ENCODE data around the gene RIOX2.

The RIOX2 gene

DNA sequence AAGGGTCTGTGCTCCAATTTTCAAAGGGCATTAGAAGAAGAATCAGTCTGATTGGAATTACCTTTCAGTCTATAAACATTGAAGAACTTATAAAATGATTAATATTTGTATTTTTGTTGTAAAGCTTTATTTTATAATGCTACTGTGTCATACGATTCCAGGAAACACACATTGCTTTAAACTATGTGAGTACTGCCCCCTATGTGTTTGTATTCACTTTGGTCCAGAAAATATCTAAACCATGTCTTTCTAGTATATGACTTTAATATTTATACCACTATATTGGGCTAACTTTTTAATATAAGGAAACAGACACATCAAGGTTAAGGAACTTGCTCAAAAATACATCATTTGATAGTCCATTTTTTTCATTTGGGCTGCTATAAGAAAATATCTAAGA is 3.2 kb upstream of the RIOX2 start:
- no peak for DNase-seq (ENCODE audit: low read depth)
- no peak overlapping the region for H3K4me3 ChIP-seq (ENCODE audit: low read depth, low read length)
- TF ChIP-seq, protein P1, sequence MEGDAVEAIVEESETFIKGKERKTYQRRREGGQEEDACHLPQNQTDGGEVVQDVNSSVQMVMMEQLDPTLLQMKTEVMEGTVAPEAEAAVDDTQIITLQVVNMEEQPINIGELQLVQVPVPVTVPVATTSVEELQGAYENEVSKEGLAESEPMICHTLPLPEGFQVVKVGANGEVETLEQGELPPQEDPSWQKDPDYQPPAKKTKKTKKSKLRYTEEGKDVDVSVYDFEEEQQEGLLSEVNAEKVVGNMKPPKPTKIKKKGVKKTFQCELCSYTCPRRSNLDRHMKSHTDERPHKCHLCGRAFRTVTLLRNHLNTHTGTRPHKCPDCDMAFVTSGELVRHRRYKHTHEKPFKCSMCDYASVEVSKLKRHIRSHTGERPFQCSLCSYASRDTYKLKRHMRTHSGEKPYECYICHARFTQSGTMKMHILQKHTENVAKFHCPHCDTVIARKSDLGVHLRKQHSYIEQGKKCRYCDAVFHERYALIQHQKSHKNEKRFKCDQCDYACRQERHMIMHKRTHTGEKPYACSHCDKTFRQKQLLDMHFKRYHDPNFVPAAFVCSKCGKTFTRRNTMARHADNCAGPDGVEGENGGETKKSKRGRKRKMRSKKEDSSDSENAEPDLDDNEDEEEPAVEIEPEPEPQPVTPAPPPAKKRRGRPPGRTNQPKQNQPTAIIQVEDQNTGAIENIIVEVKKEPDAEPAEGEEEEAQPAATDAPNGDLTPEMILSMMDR (IDR thresholded peaks at IDR 0.05; ENCODE audit: low read depth, low read length, missing control alignments): no peak

DNA sequence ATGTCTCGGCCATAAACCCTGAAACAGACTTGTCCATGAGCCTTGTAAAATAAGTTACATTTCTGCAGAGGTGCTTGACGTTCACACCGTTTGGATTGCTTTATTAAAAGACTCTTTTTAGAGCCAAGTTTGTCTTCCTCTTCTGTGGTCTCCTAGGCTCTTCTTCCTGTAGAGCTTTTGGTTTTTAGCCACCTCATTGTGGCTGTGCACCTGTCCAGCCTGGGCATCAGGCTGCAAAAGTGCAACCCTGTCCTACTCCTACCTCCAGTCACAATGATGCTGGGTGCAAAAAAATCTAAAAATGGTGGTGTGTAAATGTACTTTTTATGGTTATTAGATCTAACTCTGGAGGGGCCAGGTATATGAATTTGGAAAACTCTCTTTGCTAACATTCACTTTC is 2.8 kb upstream of the RIOX2 start:
- no peak overlapping the region for H3K4me3 ChIP-seq (ENCODE audit: low read depth, low read length)
- TF ChIP-seq, protein P1 (IDR thresholded peaks at IDR 0.05; ENCODE audit: low read depth, low read length, missing control alignments): no peak
- no peak for DNase-seq (ENCODE audit: low read depth)

DNA sequence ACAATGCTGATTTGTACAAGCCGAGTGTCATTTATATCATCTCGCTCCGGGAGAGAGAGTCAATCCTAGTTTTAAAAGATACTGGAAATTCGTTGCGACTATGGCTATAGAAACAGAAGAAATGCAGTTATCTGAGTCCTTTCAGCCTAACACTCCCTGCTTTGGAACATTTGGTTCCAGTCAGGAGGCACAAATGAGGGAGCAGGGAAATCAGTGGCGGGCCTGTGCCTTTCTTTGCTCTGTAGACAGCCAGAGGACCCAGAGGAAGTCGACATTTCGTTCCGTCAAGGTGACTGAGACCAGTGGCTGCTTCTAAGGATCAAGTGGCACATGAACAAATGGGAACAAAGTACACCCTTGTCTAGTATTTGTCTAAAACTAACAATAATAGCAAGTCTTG is 745 bp upstream of the RIOX2 start:
- H3K4me3 ChIP-seq (ENCODE audit: low read depth, low read length): peak overlapping the region; percentile 89
- DNase-seq (ENCODE audit: low read depth): no peak
- TF ChIP-seq, protein P1 (IDR thresholded peaks at IDR 0.05; ENCODE audit: low read depth, low read length, missing control alignments): no peak

DNA sequence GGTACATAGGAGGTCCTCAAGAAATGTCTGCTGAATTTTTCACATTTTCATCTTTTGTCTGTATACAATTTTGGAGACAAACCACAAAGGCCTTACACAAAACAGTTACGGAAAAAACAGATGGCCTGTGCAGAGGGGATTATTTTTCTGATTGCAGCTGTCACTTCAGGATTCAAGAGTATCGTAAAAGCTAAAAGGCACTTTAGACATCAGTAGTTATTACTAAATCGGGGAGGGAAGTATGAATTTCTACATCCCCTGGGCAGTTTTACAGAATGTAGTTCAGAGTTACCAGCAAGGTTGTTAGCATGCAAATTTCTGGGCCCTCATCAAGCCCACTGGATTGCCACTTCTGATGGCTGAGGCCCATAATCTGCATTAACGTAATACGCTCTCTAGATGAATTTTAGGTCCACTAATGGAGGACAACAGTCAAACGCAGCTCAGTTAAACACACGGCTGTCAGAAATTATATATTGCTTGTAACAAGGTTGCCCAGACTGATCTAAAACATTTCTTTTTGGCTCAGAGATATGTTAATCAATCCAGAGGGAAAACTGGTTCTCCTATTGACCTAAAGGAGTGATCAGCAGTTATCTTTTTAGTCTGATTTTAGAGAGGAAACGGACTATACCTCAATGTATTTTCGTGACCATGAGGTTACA is 1.1 kb downstream of the RIOX2 start:
- TF ChIP-seq, protein P1 (IDR thresholded peaks at IDR 0.05; ENCODE audit: low read depth, low read length, missing control alignments): no peak
- peak overlapping the region; percentile 89 for H3K4me3 ChIP-seq (ENCODE audit: low read depth, low read length)
- DNase-seq (ENCODE audit: low read depth): no peak

DNA sequence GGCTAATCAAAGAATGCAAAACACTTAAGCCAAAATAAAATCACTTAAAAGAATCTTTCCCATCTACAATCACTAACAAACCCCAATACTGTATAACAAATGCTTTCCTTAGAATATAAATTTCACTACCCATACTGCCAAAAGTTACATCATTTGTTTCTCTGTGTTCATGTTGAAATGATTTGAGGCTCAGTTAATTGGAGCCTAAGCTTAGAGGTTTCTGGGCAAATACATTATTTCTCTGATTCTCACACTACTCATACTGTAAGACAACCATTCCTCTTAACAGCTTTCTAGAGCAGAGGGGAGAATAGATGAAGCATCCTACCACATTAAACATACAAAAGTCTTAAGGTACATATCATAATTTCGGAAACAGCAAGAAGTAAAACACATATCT is 2.1 kb downstream of the RIOX2 start:
- H3K4me3 ChIP-seq (ENCODE audit: low read depth, low read length): peak overlapping the region; percentile 89; the same call in 1 of the 2 replicates
- TF ChIP-seq, protein P1 (IDR thresholded peaks at IDR 0.05; ENCODE audit: low read depth, low read length, missing control alignments): no peak
- no peak for DNase-seq (ENCODE audit: low read depth)

DNA sequence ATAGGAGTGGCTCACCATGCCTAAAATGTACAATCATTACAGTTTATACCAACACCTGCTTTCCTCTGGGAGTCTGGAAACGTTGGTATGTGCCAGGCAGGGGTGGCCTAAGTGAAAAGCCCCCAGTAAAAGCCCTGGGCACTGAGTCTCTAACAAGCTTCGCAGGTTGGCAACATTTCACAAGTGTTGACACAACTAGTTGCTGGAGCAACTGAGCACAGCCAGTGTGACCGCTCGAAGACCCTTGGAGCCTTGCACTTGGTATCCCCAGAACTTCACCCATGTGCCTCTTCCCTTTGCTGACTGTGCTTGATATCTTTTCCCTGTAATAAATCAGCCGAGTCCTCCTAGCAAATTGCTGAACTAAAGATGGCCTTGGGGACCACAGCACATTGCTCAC is 2.7 kb downstream of the RIOX2 start:
- TF ChIP-seq, protein P1 (IDR thresholded peaks at IDR 0.05; ENCODE audit: low read depth, low read length, missing control alignments): no peak
- DNase-seq (ENCODE audit: low read depth): no peak
- H3K4me3 ChIP-seq (ENCODE audit: low read depth, low read length): no peak overlapping the region

DNA sequence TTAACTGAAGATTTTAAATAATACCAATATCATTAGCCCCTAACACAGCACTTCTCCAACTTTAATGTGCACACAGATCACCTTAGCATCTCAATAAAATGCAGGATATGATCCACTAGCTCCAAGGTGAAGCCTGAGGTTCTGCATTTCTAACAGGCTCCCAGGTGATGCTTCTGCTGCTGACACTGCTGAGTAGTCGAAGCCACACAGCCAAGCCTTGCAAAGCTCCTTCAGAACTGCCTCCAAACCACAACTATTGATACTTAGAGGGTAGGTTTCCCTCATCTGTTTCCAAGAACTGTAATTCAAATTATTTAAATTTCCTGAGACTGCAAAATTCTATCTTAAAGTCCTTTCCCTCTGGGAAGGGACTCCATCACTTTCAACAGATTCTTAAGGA is 3.9 kb downstream of the RIOX2 start:
- H3K4me3 ChIP-seq (ENCODE audit: low read depth, low read length): no peak overlapping the region
- TF ChIP-seq, protein P1 (IDR thresholded peaks at IDR 0.05; ENCODE audit: low read depth, low read length, missing control alignments): no peak
- DNase-seq (ENCODE audit: low read depth): no peak
